ENCODE data around the gene KIAA1671. TPM values are rescaled to one million over a fixed set of nuclear protein-coding genes. Genes with fewer than 3 reads are reported as not detected.
A peak's percentile ranks its signal among the peaks of the same experiment; 100 is the strongest.
"Not testable (repeated sequence)": the region's sequence is repeated elsewhere in the genome, so short reads cannot be mapped to it uniquely, and the experiment has no call there.

Gene KIAA1671
- total RNA-seq, 1 donor from 2014 or later, result 11.4 TPM

- no peak for DNase-seq
- Mint-ChIP-seq H3K27ac (no peak overlapping the region), H3K36me3 (ENCODE audit: low read depth) (peaks cover 8% of the 10 kb centered on the region), H3K9me3 (no peaks in the 10 kb centered on the region), H3K4me1 (no peaks in the 10 kb centered on the region), H3K27me3 (no peaks in the 10 kb centered on the region), H3K4me3 (no peak overlapping the region)
- intact Hi-C loops (cut with micrococcal nuclease), result no loop called here
These were observed 240.6 kb downstream of the KIAA1671 start for GRCh38 chr22:25193130-25193529.

- H3K4me1 Mint-ChIP-seq, result no peaks in the 10 kb centered on the region
- H3K27me3 Mint-ChIP-seq, result no peaks in the 10 kb centered on the region
- H3K27ac Mint-ChIP-seq, result no peak overlapping the region
- intact Hi-C loops (cut with micrococcal nuclease), result no loop called here
- no peak overlapping the region for H3K4me3 Mint-ChIP-seq
- no peaks in the 10 kb centered on the region for H3K9me3 Mint-ChIP-seq
- peaks cover 8% of the 10 kb centered on the region for H3K36me3 Mint-ChIP-seq (ENCODE audit: low read depth)
- DNase-seq, result no peak
These were observed 241.0 kb downstream of the KIAA1671 start for GRCh38 chr22:25193548-25193947.

DNA sequence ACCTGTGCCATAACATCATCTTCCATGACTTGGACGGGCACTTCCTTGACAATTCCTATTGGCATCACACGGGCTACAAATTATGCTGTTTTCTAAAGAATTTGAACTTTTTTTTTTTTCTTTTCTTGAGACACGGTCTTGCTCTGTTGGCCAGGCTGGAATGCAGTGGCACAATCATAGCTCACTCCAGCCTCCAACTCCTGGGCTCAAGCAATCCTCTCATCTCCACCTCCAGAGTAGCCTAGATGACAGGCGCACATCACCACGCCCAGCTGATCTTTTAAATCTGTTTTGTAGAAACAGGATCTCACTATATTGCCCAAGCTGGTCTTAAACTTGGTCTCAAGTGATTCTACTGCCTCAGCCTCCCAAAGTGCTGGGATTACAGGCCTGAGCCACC, 243.8 kb downstream of the KIAA1671 start:
- intact Hi-C loops (cut with micrococcal nuclease), result no loop called here
- Mint-ChIP-seq H3K36me3 (ENCODE audit: low read depth) (peaks cover 7% of the 10 kb centered on the region), H3K27ac (no peak overlapping the region), H3K4me1 (no peaks in the 10 kb centered on the region), H3K27me3 (no peaks in the 10 kb centered on the region), H3K4me3 (no peak overlapping the region), H3K9me3 (no peaks in the 10 kb centered on the region)
- DNase-seq, result no peak

- no peak overlapping the region for H3K4me3 Mint-ChIP-seq
- intact Hi-C loops (cut with micrococcal nuclease), result no loop called here
- peaks cover 7% of the 10 kb centered on the region for H3K36me3 Mint-ChIP-seq (ENCODE audit: low read depth)
- H3K9me3 Mint-ChIP-seq, result no peaks in the 10 kb centered on the region
- H3K27ac Mint-ChIP-seq, result no peak overlapping the region
- no peak for DNase-seq
- no peaks in the 10 kb centered on the region for H3K27me3 Mint-ChIP-seq
- H3K4me1 Mint-ChIP-seq, result peaks cover 2% of the 10 kb centered on the region
These were observed 244.8 kb downstream of the KIAA1671 start for GRCh38 chr22:25197340-25197739.

GRCh38 chr22:25199731-25200520, 247.4 kb downstream of the KIAA1671 start, which contains the start of gene CRYBB3:
CRYBB3 (plus strand) TSS chr22:25199858; CDS start chr22:25201397, 1,539 bp downstream.
- Mint-ChIP-seq H3K27me3 (no peaks in the 10 kb centered on the region), H3K4me1 (peaks cover 2% of the 10 kb centered on the region), H3K4me3 (no peak within 1 kb of the TSS), H3K27ac (no peak within 1 kb of the TSS), H3K9me3 (no peaks in the 10 kb centered on the region), H3K36me3 (ENCODE audit: low read depth) (peaks cover 3% of the 10 kb centered on the region)
- no peak for DNase-seq
- intact Hi-C loops (cut with micrococcal nuclease), result loop anchor here (10.0 kb wide), 1 partner anchor 135 kb away; no protein-coding TSS in a partner anchor

DNA sequence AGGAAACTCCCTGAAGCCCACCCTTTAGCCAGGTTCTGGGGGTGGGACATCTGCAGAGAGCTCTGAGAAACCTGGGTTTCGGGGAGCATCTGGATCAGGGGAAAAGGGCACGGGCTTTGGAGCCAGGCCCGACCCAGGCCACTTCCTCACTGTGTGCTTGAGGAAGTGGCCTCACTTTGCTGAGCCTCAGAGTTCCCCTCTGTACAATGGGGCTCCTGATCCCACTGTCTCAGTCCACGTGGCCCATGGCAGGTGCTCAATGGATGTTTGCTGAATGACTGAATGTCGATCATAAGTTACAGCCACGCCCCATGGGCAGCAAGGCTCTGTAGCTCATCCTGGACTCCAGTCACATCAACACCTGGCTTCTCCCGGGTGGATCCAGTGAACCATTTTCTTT, 248.5 kb downstream of the KIAA1671 start:
- H3K4me3 Mint-ChIP-seq, result no peak overlapping the region
- DNase-seq, result no peak
- peaks cover 1% of the 10 kb centered on the region for H3K36me3 Mint-ChIP-seq (ENCODE audit: low read depth)
- no peak overlapping the region for H3K27ac Mint-ChIP-seq
- no peaks in the 10 kb centered on the region for H3K27me3 Mint-ChIP-seq
- H3K9me3 Mint-ChIP-seq, result no peaks in the 10 kb centered on the region
- intact Hi-C loops (cut with micrococcal nuclease), result loop anchor here (10.0 kb wide), 1 partner anchor 134 kb away; no protein-coding TSS in a partner anchor
- peaks cover 2% of the 10 kb centered on the region for H3K4me1 Mint-ChIP-seq

DNA sequence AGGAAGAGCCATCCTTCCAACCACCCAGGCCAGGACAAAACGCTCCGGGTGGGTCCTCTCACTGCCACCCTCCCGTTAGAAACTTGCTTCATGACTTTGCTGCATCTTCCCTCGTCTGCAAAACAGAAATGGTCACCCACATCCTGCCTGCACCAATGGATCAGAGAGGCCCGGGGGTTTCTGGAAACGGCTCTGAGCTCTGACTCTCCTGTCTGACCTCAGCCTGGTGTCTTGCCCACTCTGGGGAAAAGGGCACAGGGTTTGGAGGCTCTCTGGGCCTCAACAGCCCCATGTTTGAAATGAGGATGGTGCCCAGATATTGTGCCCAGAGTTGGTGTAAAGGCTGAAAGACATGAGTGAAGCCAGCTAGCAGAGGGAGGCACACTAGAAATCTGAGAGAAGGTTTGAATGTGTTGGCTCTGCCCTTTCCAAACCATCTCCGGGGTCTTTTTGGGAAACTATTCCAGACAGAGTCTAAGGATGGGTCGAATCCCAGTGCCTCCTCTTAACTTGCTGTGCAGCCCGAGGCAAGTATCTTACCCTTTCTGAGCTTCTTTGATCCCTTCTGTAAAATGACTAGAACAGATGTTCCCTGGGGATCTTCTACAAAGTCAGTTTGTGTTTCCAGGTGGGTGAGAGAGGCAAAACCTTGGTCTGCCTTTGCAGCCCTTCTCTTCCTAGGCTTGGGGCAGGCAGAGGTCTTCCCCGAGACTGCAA, 249.2 kb downstream of the KIAA1671 start:
- Mint-ChIP-seq H3K27me3 (no peaks in the 10 kb centered on the region), H3K36me3 (ENCODE audit: low read depth) (peaks cover under 1% of the 10 kb centered on the region), H3K4me1 (peaks cover 2% of the 10 kb centered on the region), H3K27ac (no peak overlapping the region), H3K4me3 (no peak overlapping the region), H3K9me3 (no peaks in the 10 kb centered on the region)
- intact Hi-C loops (cut with micrococcal nuclease), result loop anchor here (1.0 to 10.0 kb wide), 3 partner anchors 120 to 1129 kb away; no protein-coding TSS in a partner anchor
- no peak for DNase-seq

DNA sequence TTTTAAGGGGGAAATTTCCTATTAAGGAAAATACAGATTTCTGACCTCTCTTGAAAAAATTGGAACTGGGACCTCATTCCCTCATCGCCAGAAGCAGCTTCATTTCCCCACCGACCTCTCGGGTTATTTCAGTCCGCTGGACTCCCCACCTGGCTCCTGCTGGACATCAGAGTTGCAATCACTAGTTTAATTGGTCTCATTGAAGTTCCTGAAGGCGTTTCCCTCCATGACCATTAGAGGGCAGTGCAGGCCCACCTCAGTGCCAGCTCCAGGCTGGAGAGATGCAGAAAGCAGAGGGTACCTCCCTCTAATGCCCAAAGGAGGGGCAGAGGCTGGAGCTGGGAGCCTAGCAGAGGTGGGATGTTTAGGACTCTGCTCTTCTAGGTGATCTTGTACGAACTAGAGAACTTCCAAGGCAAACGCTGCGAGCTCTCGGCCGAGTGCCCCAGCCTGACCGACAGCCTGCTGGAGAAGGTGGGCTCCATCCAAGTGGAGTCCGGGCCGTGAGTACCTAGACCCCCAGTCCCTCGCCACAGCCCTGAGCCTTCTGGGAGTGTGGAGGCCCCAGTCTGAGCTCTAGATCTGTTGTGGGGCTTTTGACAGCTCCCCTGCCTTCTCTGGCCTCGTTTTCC, 249.9 kb downstream of the KIAA1671 start:
- H3K4me1 Mint-ChIP-seq, result peaks cover 2% of the 10 kb centered on the region
- DNase-seq, result peak; percentile 87
- no peaks in the 10 kb centered on the region for H3K36me3 Mint-ChIP-seq (ENCODE audit: low read depth)
- no peaks in the 10 kb centered on the region for H3K27me3 Mint-ChIP-seq
- intact Hi-C loops (cut with micrococcal nuclease), result loop anchor here (1.0 to 10.0 kb wide), 3 partner anchors 121 to 1128 kb away; no protein-coding TSS in a partner anchor
- H3K27ac Mint-ChIP-seq, result no peak overlapping the region
- H3K4me3 Mint-ChIP-seq, result no peak overlapping the region
- no peaks in the 10 kb centered on the region for H3K9me3 Mint-ChIP-seq

- Mint-ChIP-seq H3K9me3 (no peaks in the 10 kb centered on the region), H3K27ac (no peak overlapping the region), H3K4me3 (no peak overlapping the region), H3K4me1 (peaks cover 2% of the 10 kb centered on the region), H3K27me3 (no peaks in the 10 kb centered on the region), H3K36me3 (ENCODE audit: low read depth) (no peaks in the 10 kb centered on the region)
- intact Hi-C loops (cut with micrococcal nuclease), result loop anchor here (2.0 to 10.0 kb wide), 2 partner anchors 132 to 1128 kb away; no protein-coding TSS in a partner anchor
- no peak for DNase-seq
These were observed 250.6 kb downstream of the KIAA1671 start for GRCh38 chr22:25203082-25203481.

DNA sequence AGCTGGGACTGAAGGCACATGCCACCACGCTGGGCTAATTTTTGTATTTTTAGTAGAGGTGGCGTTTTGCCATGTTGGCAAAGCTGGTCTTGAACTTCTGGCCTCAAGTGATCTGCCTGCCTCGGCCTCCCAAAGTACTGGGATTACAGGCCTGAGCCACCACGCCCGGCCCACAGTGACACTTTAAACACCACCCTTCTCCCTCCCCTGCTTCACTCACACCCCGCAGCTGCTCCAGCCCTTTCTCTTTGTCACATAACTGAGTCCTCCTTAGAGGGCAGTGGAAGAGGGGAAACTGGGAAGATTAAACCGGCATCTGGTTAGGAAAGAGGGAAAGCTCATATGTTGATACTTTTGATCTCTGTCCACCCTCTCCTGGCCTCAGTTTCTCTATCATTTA, 252.0 kb downstream of the KIAA1671 start:
- not testable (repeated sequence) for H3K27me3 Mint-ChIP-seq; DNase-seq; H3K9me3 Mint-ChIP-seq; H3K27ac Mint-ChIP-seq; H3K4me3 Mint-ChIP-seq; H3K36me3 Mint-ChIP-seq (ENCODE audit: low read depth); H3K4me1 Mint-ChIP-seq
- intact Hi-C loops (cut with micrococcal nuclease), result loop anchor here (10.0 kb wide), 1 partner anchor 130 kb away; no protein-coding TSS in a partner anchor

GRCh38 chr22:25205847-25206246, 253.3 kb downstream of the KIAA1671 start:
- intact Hi-C loops (cut with micrococcal nuclease), result loop anchor here (10.0 kb wide), 1 partner anchor 129 kb away; no protein-coding TSS in a partner anchor

DNA sequence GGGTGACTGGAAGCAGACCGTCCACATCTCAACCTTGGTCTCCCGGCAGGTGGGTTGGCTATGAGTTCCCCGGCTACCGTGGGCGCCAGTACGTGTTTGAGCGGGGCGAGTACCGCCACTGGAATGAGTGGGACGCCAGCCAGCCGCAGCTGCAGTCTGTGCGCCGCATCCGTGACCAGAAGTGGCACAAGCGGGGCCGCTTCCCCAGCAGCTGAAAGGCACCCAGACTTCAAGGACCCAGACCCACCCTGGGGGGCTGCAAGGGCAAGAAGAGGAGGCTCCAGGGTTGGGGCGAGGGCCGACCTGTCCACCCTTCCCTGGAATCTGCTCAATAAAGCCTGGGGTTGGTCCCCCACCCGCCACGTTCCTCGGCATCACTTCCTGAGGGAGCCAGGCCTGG, 254.5 kb downstream of the KIAA1671 start:
- no peak for DNase-seq
- intact Hi-C loops (cut with micrococcal nuclease), result loop anchor here (10.0 kb wide), 1 partner anchor 128 kb away; no protein-coding TSS in a partner anchor
- no peaks in the 10 kb centered on the region for H3K4me1 Mint-ChIP-seq
- H3K9me3 Mint-ChIP-seq, result no peaks in the 10 kb centered on the region
- no peak overlapping the region for H3K4me3 Mint-ChIP-seq
- H3K36me3 Mint-ChIP-seq (ENCODE audit: low read depth), result no peaks in the 10 kb centered on the region
- H3K27ac Mint-ChIP-seq, result no peak overlapping the region
- no peaks in the 10 kb centered on the region for H3K27me3 Mint-ChIP-seq

More at GRCh38 chr22:25205847-25206246, 253.3 kb downstream of the KIAA1671 start:
- Mint-ChIP-seq H3K4me1 (peaks cover 2% of the 10 kb centered on the region), H3K4me3 (no peak overlapping the region), H3K36me3 (ENCODE audit: low read depth) (no peaks in the 10 kb centered on the region), H3K27me3 (no peaks in the 10 kb centered on the region), H3K9me3 (no peaks in the 10 kb centered on the region), H3K27ac (no peak overlapping the region)
- no peak for DNase-seq

- Mint-ChIP-seq H3K27ac (no peak overlapping the region), H3K9me3 (no peaks in the 10 kb centered on the region), H3K36me3 (ENCODE audit: low read depth) (no peaks in the 10 kb centered on the region), H3K4me3 (no peak overlapping the region), H3K4me1 (no peaks in the 10 kb centered on the region), H3K27me3 (no peaks in the 10 kb centered on the region)
- intact Hi-C loops (cut with micrococcal nuclease), result loop anchor here (10.0 kb wide), 1 partner anchor 127 kb away; no protein-coding TSS in a partner anchor
- no peak for DNase-seq
These were observed 255.1 kb downstream of the KIAA1671 start for GRCh38 chr22:25207553-25208157.

All from activated CD4-positive, alpha-beta T cell treated with anti-CD3 and anti-CD28 coated beads, Interleukin-2, amount 10 ng/mL, durations not matched to agents 24 days and 14 days (primary cell).